HepG2 (cell line): ENCODE measurements around the gene RTN1. TPM values are rescaled to one million over a fixed set of nuclear protein-coding genes. Genes with fewer than 3 reads are reported as not detected.

ENCODE experiments used
- ATF1 ChIP-seq: IDR thresholded peaks from 2 replicates; pipeline ENCODE4 v1.6.1; 2016; ENCODE audit warnings: mild to moderate bottlenecking, control low read depth
- BRD4 ChIP-seq: sonication (generic); formaldehyde crosslinking; IDR thresholded peaks from 2 replicates; pipeline ENCODE4 v1.4.0; 2020; ENCODE audit warnings: missing genetic modification reagents
- KAT7 ChIP-seq: IDR thresholded peaks from 2 replicates; pipeline ENCODE4 v1.6.1; 2018; ENCODE audit warnings: borderline replicate concordance, missing compliant biosample characterization
- MAFF ChIP-seq: IDR thresholded peaks from 2 replicates; pipeline ENCODE4 v1.6.1; 2011; ENCODE audit warnings: low read depth, low read length, improper control_type of control experiment
- MTA3 ChIP-seq: sonication (generic); formaldehyde crosslinking; IDR thresholded peaks from 2 replicates; pipeline ENCODE4 v1.4.0; 2020; ENCODE audit warnings: missing genetic modification reagents
- NFATC3 ChIP-seq: sonication (generic); formaldehyde crosslinking; IDR thresholded peaks from 2 replicates; pipeline ENCODE4 v1.5.1; 2020; ENCODE audit warnings: mild to moderate bottlenecking, missing genetic modification reagents
- POLR2AphosphoS2 ChIP-seq: IDR thresholded peaks from 2 replicates; pipeline ENCODE4 v1.6.1; 2011; ENCODE audit warnings: low read depth, low read length, improper control_type of control experiment
- RAD51 ChIP-seq: fragments of 450-650 bp; IDR thresholded peaks from 2 replicates; pipeline ENCODE4 v1.6.1; 2016; ENCODE audit warnings: borderline replicate concordance
- XBP1 ChIP-seq: sonication (generic); formaldehyde crosslinking; IDR thresholded peaks from 2 replicates; pipeline ENCODE4 v1.5.0; 2020; ENCODE audit warnings: missing genetic modification reagents
- ZNF124 ChIP-seq: sonication (generic); formaldehyde crosslinking; IDR thresholded peaks from 2 replicates; pipeline ENCODE4 v1.4.0; 2020; ENCODE audit warnings: missing genetic modification reagents
- ZNF326 ChIP-seq: sonication (generic); formaldehyde crosslinking; IDR thresholded peaks from 2 replicates; pipeline ENCODE4 v1.4.0; 2020; ENCODE audit warnings: missing genetic modification reagents, borderline replicate concordance
- ZNF569 ChIP-seq: sonication (generic); formaldehyde crosslinking; IDR thresholded peaks from 2 replicates; pipeline ENCODE4 v1.5.0; 2020; ENCODE audit warnings: mild to moderate bottlenecking, missing genetic modification reagents, moderate library complexity, borderline replicate concordance
- ZNF782 ChIP-seq: sonication (generic); formaldehyde crosslinking; IDR thresholded peaks from 2 replicates; pipeline ENCODE4 v1.4.0; 2020; ENCODE audit warnings: missing genetic modification reagents, mild to moderate bottlenecking, borderline replicate concordance
- ZSCAN25 ChIP-seq: sonication (generic); formaldehyde crosslinking; IDR thresholded peaks from 2 replicates; pipeline ENCODE4 v1.8.0; 2022; ENCODE audit warnings: mild to moderate bottlenecking, missing genetic modification reagents
- ZSCAN31 ChIP-seq: sonication (generic); formaldehyde crosslinking; IDR thresholded peaks from 2 replicates; pipeline ENCODE4 v1.5.0; 2020; ENCODE audit warnings: low read depth, mild to moderate bottlenecking, missing genetic modification reagents
- polyA plus RNA-seq, 8 experiments: library from polyadenylated mRNA; depleted of rRNA in 3 of 8; stranded (reverse) in 7 of 8; unstranded in 1 of 8; fragments of >200 nt; fragmentation: Illumina TruSeq in 4 of 8; extraction: Trizol in 4 of 8; gene quantifications; 2 replicates each; pipeline versions ENCODE4 v1.2.1 to v1.2.3, GENCODE V29; 2011 to 2016; ENCODE audit warnings: low read depth in 4 of 8, missing spikeins in 1 of 8, mixed read lengths in 1 of 8; ENCODE audit not compliant: insufficient read depth in 1 of 8
- total RNA-seq, 5 experiments: library from RNA; depleted of rRNA; stranded (reverse); fragments of >200 nt; fragmentation: Illumina TruSeq; extraction: Trizol; gene quantifications; 2 replicates each; pipeline ENCODE4 v1.2.3, GENCODE V29; 2016; ENCODE audit warnings: low read depth in 1 of 5
- TF ChIP-seq, protein P1 (sequence below): sonication (generic); formaldehyde crosslinking; IDR thresholded peaks from 2 replicates; pipeline ENCODE4 v1.4.0; 2020; ENCODE audit warnings: missing genetic modification reagents
- TF ChIP-seq, protein P2 (sequence below): sonication (generic); formaldehyde crosslinking; IDR thresholded peaks from 2 replicates; pipeline ENCODE4 v1.4.0; 2020; ENCODE audit warnings: missing genetic modification reagents, borderline replicate concordance
- TF ChIP-seq, protein P3 (sequence below): sonication (generic); formaldehyde crosslinking; IDR thresholded peaks from 2 replicates; pipeline ENCODE4 v1.9.0; 2021; ENCODE audit warnings: mild to moderate bottlenecking, missing genetic modification reagents

RTN1 gene
- total and polyA plus RNA-seq, 2 of the 13 experiments (the other 11 are each of a cell fraction or from before 2014, with no cell fraction given) = 0.04 to 0.18 TPM

DNA sequence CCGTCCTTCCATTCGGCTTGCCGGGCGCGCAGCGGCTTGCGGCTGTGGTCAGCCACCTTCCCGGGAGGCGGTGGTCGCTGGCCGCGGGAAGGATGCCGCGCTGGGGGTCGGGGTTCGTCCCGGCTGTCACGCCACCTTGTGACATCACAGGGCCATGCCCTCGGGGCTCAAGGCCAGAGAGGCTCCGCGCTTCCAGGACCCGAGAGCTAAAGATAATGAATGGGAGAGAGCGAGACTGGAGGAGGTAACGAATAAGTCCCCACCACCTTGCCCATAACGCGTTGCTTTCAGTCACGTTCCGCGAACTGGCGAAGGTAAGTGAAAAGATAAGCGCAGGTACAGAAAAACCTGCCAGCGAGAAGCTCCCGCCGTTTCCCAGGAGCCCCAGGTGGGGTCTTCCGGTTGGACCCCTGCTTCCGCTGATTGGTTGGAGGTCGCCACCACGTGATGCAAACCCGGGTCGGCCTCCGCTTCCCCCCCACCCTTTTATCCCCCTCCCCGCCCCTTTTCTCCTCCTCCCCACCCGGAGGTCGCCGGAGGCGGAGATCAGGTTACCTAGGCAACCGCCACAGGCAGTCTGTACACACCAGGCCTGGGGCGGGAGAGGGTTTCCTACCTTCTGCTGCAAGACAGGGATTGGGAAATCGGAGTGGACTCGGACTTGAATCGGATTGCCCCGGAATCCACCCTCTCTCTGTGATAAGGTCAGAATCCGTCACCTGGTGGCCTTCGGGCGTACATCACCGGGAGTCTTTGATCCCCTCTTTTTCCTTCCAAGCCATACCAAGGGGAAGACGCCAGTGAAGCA lies 49.2 kb upstream of the RTN1 start, which contains the start of gene LRRC9 (continued):
- TF ChIP-seq ZNF326 (CRISPR knock-in tag) = no peak
- TF ChIP-seq, protein P1, sequence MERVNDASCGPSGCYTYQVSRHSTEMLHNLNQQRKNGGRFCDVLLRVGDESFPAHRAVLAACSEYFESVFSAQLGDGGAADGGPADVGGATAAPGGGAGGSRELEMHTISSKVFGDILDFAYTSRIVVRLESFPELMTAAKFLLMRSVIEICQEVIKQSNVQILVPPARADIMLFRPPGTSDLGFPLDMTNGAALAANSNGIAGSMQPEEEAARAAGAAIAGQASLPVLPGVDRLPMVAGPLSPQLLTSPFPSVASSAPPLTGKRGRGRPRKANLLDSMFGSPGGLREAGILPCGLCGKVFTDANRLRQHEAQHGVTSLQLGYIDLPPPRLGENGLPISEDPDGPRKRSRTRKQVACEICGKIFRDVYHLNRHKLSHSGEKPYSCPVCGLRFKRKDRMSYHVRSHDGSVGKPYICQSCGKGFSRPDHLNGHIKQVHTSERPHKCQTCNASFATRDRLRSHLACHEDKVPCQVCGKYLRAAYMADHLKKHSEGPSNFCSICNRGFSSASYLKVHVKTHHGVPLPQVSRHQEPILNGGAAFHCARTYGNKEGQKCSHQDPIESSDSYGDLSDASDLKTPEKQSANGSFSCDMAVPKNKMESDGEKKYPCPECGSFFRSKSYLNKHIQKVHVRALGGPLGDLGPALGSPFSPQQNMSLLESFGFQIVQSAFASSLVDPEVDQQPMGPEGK = peak; percentile 58; the same call in 1 of the 2 replicates
- TF ChIP-seq ZSCAN31 (CRISPR knock-in tag) = no peak
- TF ChIP-seq, protein P2, sequence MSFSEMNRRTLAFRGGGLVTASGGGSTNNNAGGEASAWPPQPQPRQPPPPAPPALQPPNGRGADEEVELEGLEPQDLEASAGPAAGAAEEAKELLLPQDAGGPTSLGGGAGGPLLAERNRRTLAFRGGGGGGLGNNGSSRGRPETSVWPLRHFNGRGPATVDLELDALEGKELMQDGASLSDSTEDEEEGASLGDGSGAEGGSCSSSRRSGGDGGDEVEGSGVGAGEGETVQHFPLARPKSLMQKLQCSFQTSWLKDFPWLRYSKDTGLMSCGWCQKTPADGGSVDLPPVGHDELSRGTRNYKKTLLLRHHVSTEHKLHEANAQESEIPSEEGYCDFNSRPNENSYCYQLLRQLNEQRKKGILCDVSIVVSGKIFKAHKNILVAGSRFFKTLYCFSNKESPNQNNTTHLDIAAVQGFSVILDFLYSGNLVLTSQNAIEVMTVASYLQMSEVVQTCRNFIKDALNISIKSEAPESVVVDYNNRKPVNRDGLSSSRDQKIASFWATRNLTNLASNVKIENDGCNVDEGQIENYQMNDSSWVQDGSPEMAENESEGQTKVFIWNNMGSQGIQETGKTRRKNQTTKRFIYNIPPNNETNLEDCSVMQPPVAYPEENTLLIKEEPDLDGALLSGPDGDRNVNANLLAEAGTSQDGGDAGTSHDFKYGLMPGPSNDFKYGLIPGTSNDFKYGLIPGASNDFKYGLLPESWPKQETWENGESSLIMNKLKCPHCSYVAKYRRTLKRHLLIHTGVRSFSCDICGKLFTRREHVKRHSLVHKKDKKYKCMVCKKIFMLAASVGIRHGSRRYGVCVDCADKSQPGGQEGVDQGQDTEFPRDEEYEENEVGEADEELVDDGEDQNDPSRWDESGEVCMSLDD (CRISPR knock-in tag) = peak; percentile 50; the same call in 1 of the 2 replicates
- TF ChIP-seq ZNF124 (CRISPR knock-in tag) = no peak
- TF ChIP-seq ZSCAN25 = no peak
- TF ChIP-seq, protein P3, sequence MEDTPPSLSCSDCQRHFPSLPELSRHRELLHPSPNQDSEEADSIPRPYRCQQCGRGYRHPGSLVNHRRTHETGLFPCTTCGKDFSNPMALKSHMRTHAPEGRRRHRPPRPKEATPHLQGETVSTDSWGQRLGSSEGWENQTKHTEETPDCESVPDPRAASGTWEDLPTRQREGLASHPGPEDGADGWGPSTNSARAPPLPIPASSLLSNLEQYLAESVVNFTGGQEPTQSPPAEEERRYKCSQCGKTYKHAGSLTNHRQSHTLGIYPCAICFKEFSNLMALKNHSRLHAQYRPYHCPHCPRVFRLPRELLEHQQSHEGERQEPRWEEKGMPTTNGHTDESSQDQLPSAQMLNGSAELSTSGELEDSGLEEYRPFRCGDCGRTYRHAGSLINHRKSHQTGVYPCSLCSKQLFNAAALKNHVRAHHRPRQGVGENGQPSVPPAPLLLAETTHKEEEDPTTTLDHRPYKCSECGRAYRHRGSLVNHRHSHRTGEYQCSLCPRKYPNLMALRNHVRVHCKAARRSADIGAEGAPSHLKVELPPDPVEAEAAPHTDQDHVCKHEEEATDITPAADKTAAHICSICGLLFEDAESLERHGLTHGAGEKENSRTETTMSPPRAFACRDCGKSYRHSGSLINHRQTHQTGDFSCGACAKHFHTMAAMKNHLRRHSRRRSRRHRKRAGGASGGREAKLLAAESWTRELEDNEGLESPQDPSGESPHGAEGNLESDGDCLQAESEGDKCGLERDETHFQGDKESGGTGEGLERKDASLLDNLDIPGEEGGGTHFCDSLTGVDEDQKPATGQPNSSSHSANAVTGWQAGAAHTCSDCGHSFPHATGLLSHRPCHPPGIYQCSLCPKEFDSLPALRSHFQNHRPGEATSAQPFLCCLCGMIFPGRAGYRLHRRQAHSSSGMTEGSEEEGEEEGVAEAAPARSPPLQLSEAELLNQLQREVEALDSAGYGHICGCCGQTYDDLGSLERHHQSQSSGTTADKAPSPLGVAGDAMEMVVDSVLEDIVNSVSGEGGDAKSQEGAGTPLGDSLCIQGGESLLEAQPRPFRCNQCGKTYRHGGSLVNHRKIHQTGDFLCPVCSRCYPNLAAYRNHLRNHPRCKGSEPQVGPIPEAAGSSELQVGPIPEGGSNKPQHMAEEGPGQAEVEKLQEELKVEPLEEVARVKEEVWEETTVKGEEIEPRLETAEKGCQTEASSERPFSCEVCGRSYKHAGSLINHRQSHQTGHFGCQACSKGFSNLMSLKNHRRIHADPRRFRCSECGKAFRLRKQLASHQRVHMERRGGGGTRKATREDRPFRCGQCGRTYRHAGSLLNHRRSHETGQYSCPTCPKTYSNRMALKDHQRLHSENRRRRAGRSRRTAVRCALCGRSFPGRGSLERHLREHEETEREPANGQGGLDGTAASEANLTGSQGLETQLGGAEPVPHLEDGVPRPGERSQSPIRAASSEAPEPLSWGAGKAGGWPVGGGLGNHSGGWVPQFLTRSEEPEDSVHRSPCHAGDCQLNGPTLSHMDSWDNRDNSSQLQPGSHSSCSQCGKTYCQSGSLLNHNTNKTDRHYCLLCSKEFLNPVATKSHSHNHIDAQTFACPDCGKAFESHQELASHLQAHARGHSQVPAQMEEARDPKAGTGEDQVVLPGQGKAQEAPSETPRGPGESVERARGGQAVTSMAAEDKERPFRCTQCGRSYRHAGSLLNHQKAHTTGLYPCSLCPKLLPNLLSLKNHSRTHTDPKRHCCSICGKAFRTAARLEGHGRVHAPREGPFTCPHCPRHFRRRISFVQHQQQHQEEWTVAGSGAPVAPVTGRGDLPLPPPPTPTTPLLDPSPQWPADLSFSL = no peak
- no peak for TF ChIP-seq BRD4
- TF ChIP-seq MTA3 (CRISPR knock-in tag) = no peak
- TF ChIP-seq KAT7 = no peak
- no peak for TF ChIP-seq ZNF782
- TF ChIP-seq NFATC3 = no peak
- no peak for TF ChIP-seq ZNF569 (CRISPR knock-in tag)
- TF ChIP-seq ATF1 (CRISPR knock-in tag) = no peak
- no peak for TF ChIP-seq RAD51
- no peak for TF ChIP-seq XBP1
- no peak for TF ChIP-seq POLR2AphosphoS2
- TF ChIP-seq MAFF = no peak
